GM12891 (cell line): ENCODE results near the gene WWC2.
"Not testable (repeated sequence)": the region's sequence is repeated elsewhere in the genome, so short reads cannot be mapped to it uniquely, and the experiment has no call there.

Experiments used
- DNase-seq: peaks from one replicate; pipeline ENCODE4 v3.0.0; 2011; ENCODE audit warnings: low spot score; ENCODE audit not compliant: insufficient read length
- FAIRE-seq: peaks from 2 replicates; lab custom pipeline; 2011; peaks lifted over from hg19 to GRCh38; lab: Jason Lieb, UNC
- PAX5 ChIP-seq: IDR thresholded peaks from 2 replicates; pipeline ENCODE4 v1.6.1; 2011; ENCODE audit warnings: low read length, moderate library complexity, mild to moderate bottlenecking; ENCODE audit not compliant: insufficient read depth, severe bottlenecking
- POLR2A ChIP-seq: IDR thresholded peaks from 2 replicates; pipeline ENCODE4 v1.6.1; 2011; ENCODE audit warnings: low read depth, low read length, control low read depth
- POLR2AphosphoS5 ChIP-seq: IDR thresholded peaks from 2 replicates; pipeline ENCODE4 v1.6.1; 2011; ENCODE audit warnings: low read depth, low read length, control low read depth
- POU2F2 ChIP-seq: IDR thresholded peaks from 2 replicates; pipeline ENCODE4 v1.6.1; 2011; ENCODE audit warnings: low read depth, mild to moderate bottlenecking, control low read depth, low read length, moderate library complexity
- SPI1 ChIP-seq: IDR thresholded peaks from 2 replicates; pipeline ENCODE4 v1.6.1; 2011; ENCODE audit warnings: low read depth, low read length, control low read depth
- TAF1 ChIP-seq: IDR thresholded peaks from 2 replicates; pipeline ENCODE4 v1.6.1; 2011; ENCODE audit warnings: low read depth, low read length, control low read depth

The WWC2 gene

DNA sequence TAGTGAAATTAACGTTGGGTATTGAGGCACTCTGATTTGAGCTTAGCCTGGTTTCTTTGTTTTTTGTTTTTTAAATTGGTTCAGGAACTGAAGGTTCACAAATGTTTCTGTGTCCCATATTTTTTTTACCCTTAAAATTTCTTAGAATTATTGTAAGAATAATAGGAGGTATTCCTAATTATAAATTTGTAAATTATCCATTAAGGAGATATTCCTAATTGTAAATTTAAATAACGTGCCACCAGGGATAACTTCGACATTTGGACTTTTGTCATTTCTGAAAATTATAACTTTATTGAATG lies 1.2 kb downstream of the WWC2 start:
- DNase-seq (no peak), FAIRE-seq (no peak)
- TF ChIP-seq POLR2A (no peak), SPI1 (no peak), POLR2AphosphoS5 (no peak), PAX5 (no peak), POU2F2 (no peak), TAF1 (no peak)

GRCh38 chr4:183100827-183101226 lies 1.8 kb downstream of the WWC2 start:
- FAIRE-seq (no peak), DNase-seq (no peak)
- TF ChIP-seq SPI1 = no peak
- no peak for TF ChIP-seq POU2F2
- no peak for TF ChIP-seq POLR2AphosphoS5

GRCh38 chr4:183101956-183102480 lies 3.0 kb downstream of the WWC2 start:
- no peak for TF ChIP-seq POU2F2
- no peak for TF ChIP-seq SPI1
- TF ChIP-seq PAX5 = no peak
- no peak for TF ChIP-seq POLR2AphosphoS5
- TF ChIP-seq TAF1 = no peak
- no peak for TF ChIP-seq POLR2A
- FAIRE-seq (no peak), DNase-seq (no peak)

DNA sequence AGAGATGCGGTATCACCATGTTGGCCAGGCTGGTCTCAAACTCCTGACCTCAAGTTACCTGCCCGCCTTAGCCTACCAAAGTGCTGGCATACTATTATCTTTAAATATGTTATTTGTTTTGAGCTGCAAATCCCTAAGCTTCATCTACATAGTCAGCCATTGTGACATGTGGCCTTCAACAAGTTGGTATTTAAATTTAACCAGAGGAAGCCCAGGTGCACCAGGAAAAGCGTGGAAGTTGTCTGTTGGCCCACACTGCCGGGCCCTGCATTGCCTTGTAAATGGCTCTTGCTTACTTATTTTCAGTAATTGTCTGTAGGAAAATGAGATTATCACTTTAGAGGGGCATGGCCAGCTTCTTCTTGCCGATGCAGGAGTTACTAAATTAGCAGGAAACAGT lies 6.0 kb downstream of the WWC2 start:
- DNase-seq = no peak
- TF ChIP-seq POLR2AphosphoS5 = no peak
- TF ChIP-seq POLR2A = no peak
- TF ChIP-seq POU2F2 = no peak
- TF ChIP-seq SPI1 = no peak
- TF ChIP-seq TAF1 = no peak
- no peak for TF ChIP-seq PAX5
- no peak for FAIRE-seq

DNA sequence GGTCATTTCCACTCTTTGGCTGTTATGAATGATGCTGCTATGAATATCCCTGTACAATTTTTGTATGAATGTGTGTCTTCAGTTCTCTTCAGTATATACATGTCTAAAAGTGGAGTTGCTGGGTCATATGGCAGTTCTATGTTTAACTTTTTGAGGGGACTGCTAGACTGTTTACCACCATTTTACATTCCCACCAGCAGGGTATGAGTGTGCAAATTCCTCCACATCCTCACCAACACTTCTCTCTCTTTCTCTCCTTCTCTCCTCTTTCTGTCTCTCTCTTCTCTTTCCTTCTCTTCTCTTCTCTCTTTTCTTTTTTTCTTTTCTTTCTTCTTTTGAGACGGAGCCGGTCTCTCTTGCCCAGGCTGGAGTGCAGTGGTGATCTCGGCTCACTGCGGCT lies 7.8 kb downstream of the WWC2 start:
- DNase-seq (no peak), FAIRE-seq (no peak)

DNA sequence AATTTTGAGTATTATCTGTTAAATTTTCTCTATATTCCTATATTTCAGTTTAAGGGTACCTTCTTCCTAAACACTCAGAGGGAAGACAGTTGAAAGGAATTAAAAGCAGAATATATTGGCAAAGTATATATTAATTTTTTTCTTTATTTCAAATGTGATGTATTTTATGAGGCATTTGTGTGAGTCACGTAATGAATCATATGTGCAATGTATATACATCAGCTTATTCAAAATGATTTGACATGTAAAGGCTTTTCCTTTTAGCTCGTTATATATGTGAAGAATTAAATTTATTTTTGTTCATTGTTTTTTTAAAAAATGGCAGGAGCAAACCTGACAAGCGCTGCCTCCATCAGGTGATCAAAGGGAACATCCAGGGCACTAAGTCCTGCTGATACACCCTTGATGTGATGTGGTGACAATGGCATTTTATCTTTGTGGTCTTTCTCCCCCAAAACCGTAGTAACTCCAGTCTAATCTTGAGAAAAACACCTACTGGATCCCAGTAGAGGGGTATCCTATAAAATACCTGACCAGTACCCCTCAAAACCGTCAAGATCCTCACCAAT lies 8.9 kb downstream of the WWC2 start:
- DNase-seq (no peak), FAIRE-seq (no peak)
- TF ChIP-seq SPI1 = no peak
- no peak for TF ChIP-seq TAF1
- no peak for TF ChIP-seq POLR2A
- no peak for TF ChIP-seq POLR2AphosphoS5
- TF ChIP-seq POU2F2 = no peak
- no peak for TF ChIP-seq PAX5

More for the DNA sequence above, 7.8 kb downstream of the WWC2 start:
- TF ChIP-seq POLR2AphosphoS5 = no peak
- no peak for TF ChIP-seq POLR2A
- no peak for TF ChIP-seq TAF1
- no peak for TF ChIP-seq PAX5
- TF ChIP-seq POU2F2 = no peak
- TF ChIP-seq SPI1 = no peak

GRCh38 chr4:183110244-183110643 lies 11.2 kb downstream of the WWC2 start:
- DNase-seq (no peak), FAIRE-seq (no peak)
- TF ChIP-seq POU2F2 (no peak), SPI1 (no peak), POLR2AphosphoS5 (no peak), PAX5 (no peak), TAF1 (no peak), POLR2A (no peak)

GRCh38 chr4:183111452-183111885 lies 12.4 kb downstream of the WWC2 start:
- FAIRE-seq (no peak), DNase-seq (no peak)
- no peak for TF ChIP-seq POLR2AphosphoS5
- no peak for TF ChIP-seq SPI1
- TF ChIP-seq PAX5 = no peak
- no peak for TF ChIP-seq POU2F2

GRCh38 chr4:183118141-183118540 lies 19.1 kb downstream of the WWC2 start:
- DNase-seq (no peak), FAIRE-seq (no peak)
- TF ChIP-seq POLR2AphosphoS5 = no peak
- no peak for TF ChIP-seq SPI1
- no peak for TF ChIP-seq POU2F2
- TF ChIP-seq POLR2A = no peak
- TF ChIP-seq PAX5 = no peak
- no peak for TF ChIP-seq TAF1

DNA sequence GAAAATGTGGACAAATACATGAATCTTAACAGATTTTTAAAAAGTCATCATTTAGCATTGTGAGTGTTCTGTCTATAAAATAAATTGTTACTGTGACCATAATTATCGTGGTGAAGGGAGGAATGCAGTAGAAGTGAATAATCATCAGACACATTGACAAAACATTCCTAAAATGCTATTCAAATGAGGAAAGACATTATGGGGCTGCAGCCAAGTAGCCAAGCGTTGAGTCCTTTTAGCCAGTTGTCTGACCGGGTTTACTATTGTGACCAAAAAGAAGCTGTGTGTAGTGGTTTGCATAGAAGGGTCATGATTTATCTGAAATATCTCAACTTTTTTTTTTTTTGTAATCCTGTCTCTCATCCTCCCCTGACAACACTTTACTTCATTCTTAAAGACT lies 19.5 kb downstream of the WWC2 start:
- DNase-seq (no peak), FAIRE-seq (no peak)
- TF ChIP-seq POU2F2 = no peak
- no peak for TF ChIP-seq PAX5
- TF ChIP-seq POLR2A = no peak
- no peak for TF ChIP-seq TAF1
- TF ChIP-seq SPI1 = no peak

DNA sequence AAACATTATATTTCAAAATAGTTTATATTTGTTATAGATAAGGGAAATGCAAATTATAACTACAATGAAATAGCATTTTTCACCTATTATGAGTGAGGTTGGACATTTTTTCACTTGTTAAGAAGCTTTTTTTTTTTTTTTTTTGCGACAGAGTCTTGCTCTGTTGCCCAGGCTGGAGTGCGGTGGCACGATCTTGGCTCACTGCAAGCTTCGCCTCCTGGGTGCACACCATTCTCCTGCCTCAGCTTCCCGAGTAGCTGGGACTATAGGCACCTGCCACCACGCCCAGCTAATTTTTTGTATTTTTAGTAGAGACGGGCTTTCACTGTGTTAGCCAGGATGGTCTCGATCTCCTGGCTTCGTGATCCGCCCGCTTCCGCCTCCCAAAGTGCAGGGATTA lies 22.6 kb downstream of the WWC2 start:
- not testable (repeated sequence) for DNase-seq, FAIRE-seq

GRCh38 chr4:183124228-183124627 lies 25.2 kb downstream of the WWC2 start:
- no peak for DNase-seq
- no peak for TF ChIP-seq SPI1
- TF ChIP-seq TAF1 = no peak
- TF ChIP-seq POLR2AphosphoS5 = no peak
- TF ChIP-seq PAX5 = no peak
- TF ChIP-seq POU2F2 = no peak
- TF ChIP-seq POLR2A = no peak
- FAIRE-seq = no peak
